ENCODE data around the gene TSHZ2.

DNA sequence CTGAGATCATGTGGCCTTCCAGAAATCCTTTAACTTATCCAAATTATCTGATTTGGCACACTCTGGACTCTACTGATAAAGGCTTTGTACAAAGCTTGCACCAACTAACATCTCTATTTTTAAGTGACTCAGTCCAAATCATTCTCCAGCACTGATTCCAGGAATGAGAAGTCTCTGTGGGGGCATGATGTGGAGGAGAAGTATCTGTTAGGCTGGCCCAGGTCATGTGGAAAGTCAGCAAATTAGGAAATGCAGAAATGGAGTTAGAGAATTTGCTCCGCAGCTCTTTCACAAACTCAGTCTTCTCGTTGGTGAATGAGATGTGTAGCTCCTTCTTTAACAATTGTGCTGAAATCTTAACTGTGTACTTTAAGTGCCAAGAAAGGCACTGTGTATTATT, 455.8 kb downstream of the TSHZ2 start:
- TF ChIP-seq, protein P1, sequence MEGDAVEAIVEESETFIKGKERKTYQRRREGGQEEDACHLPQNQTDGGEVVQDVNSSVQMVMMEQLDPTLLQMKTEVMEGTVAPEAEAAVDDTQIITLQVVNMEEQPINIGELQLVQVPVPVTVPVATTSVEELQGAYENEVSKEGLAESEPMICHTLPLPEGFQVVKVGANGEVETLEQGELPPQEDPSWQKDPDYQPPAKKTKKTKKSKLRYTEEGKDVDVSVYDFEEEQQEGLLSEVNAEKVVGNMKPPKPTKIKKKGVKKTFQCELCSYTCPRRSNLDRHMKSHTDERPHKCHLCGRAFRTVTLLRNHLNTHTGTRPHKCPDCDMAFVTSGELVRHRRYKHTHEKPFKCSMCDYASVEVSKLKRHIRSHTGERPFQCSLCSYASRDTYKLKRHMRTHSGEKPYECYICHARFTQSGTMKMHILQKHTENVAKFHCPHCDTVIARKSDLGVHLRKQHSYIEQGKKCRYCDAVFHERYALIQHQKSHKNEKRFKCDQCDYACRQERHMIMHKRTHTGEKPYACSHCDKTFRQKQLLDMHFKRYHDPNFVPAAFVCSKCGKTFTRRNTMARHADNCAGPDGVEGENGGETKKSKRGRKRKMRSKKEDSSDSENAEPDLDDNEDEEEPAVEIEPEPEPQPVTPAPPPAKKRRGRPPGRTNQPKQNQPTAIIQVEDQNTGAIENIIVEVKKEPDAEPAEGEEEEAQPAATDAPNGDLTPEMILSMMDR (IDR thresholded peaks at IDR 0.05; ENCODE audit: extremely low read depth in 1 of 2, insufficient read depth in 1 of 2, low read depth in 1 of 2, low read length in 2 of 2) = no peak
- no peak for TF ChIP-seq EZH2 (IDR thresholded peaks at IDR 0.05; ENCODE audit: borderline replicate concordance, low read depth, low read length, severe bottlenecking)
- no peak for TF ChIP-seq POLR2A (IDR thresholded peaks at IDR 0.05; ENCODE audit: low read depth, low read length)
- TF ChIP-seq POLR2AphosphoS5 (IDR thresholded peaks at IDR 0.05; ENCODE audit: insufficient read depth, low read depth, low read length) = no peak
- TF ChIP-seq FOS (IDR thresholded peaks at IDR 0.05; ENCODE audit: borderline replicate concordance, insufficient read depth, low read length) = no peak
- TF ChIP-seq JUN (IDR thresholded peaks at IDR 0.05; ENCODE audit: borderline replicate concordance, insufficient read depth, insufficient read length, low read depth) = no peak
